DOHH2 (cell line): ENCODE data around the gene CEMIP.

ENCODE experiments used
- H3F3A ChIP-seq: fragments of 200-600 bp; sonication (generic), shearing (Covaris generic); 2 replicates; pipeline ENCODE4 v1.6.0; 2016; ENCODE audit warnings: antibody characterized with exemption, mild to moderate bottlenecking; ENCODE audit not compliant: control insufficient read depth, insufficient read depth
- H3K27ac ChIP-seq: fragments of 200-600 bp; sonication (generic); 2 replicates; pipeline ENCODE4 v1.5.1; 2014; ENCODE audit warnings: low read depth, mild to moderate bottlenecking, low read length, moderate library complexity
- H3K27me3 ChIP-seq: fragments of 200-600 bp; sonication (generic); 2 replicates; pipeline ENCODE4 v1.6.1; 2014; ENCODE audit warnings: mild to moderate bottlenecking, low read length, mixed read lengths; ENCODE audit not compliant: control insufficient read depth
- H3K36me3 ChIP-seq: fragments of 200-600 bp; sonication (generic); 2 replicates; pipeline ENCODE4 v1.6.1; 2014; ENCODE audit warnings: mild to moderate bottlenecking, low read length, moderate library complexity, mixed read lengths; ENCODE audit not compliant: control insufficient read depth
- H3K4me1 ChIP-seq: fragments of 200-600 bp; sonication (generic); 2 replicates; pipeline ENCODE4 v1.6.1; 2014; ENCODE audit warnings: mild to moderate bottlenecking, low read length, mixed read lengths; ENCODE audit not compliant: control insufficient read depth
- H3K4me2 ChIP-seq: fragments of 200-600 bp; sonication (generic); 2 replicates; pipeline ENCODE4 v1.6.0; 2014; ENCODE audit warnings: mild to moderate bottlenecking, low read length, moderate library complexity
- H3K4me3 ChIP-seq: fragments of 200-600 bp; sonication (generic); 2 replicates; pipeline ENCODE4 v1.5.1; 2014; ENCODE audit warnings: mild to moderate bottlenecking, low read length, mixed read lengths
- H3K79me2 ChIP-seq: fragments of 200-600 bp; sonication (generic); 2 replicates; pipeline ENCODE4 v1.6.1; 2014; ENCODE audit warnings: mild to moderate bottlenecking, low read length, mixed read lengths; ENCODE audit not compliant: control insufficient read depth
- H3K9me2 ChIP-seq: fragments of 200-600 bp; sonication (generic); replicated peaks from 2 replicates; pipeline ENCODE4 v1.6.1; 2014; ENCODE audit warnings: mild to moderate bottlenecking, low read length, mixed read lengths; ENCODE audit not compliant: control insufficient read depth
- H3K9me3 ChIP-seq: fragments of 200-600 bp; sonication (generic); 2 replicates; pipeline ENCODE4 v1.6.1; 2014; ENCODE audit warnings: antibody characterized with exemption, low read length, mixed read lengths; ENCODE audit not compliant: control insufficient read depth, insufficient read depth
- H4K20me1 ChIP-seq: fragments of 200-600 bp; sonication (generic); 2 replicates; pipeline ENCODE4 v1.6.0; 2014; ENCODE audit warnings: low read depth, mild to moderate bottlenecking, antibody characterized with exemption, low read length, moderate library complexity; ENCODE audit not compliant: control insufficient read depth, insufficient read depth
- EZH2phosphoT487 ChIP-seq: fragments of 200-600 bp; sonication (generic); IDR thresholded peaks from 2 replicates; pipeline ENCODE4 v1.6.1; 2017; ENCODE audit warnings: borderline replicate concordance, mild to moderate bottlenecking, antibody characterized with exemption, low read length, moderate library complexity, mixed read lengths
- TF ChIP-seq, protein P1 (sequence below): fragments of 200-600 bp; sonication (generic); IDR thresholded peaks from one replicate; pipeline ENCODE4 v1.5.1; 2014; ENCODE audit warnings: antibody characterized with exemption, mild to moderate bottlenecking, low read depth, low read length; ENCODE audit not compliant: poor library complexity, severe bottlenecking

Gene CEMIP

DNA sequence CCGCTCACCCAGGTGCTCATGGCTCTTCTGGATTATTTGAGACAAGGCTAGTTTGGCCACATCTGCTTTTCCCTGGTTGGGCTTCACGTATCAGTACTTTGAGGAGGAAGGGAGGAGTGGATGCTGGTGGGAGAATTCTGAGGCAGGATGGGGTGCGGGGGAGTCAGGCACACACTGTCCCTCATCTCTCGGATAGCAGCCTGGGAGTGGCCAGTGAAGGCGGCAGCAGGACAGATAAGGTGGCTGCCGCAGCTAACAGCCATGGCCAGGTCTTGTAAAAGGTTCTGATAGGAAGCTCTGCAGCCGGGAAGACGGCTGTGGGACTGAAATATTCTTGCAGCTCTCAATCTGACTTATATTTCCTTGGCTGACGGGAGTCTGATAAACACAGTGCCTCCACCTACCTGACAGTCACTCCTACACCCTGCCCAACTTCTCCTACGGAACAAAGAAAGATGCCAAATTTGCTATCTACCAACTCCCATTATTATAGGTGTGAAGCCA lies 123.2 kb downstream of the CEMIP start:
- Histone ChIP-seq H3K9me2 (no peaks in the 10 kb centered on the region), H3K4me1 (no peaks in the 10 kb centered on the region), H3K27ac (no peak overlapping the region), H3F3A (no peaks in the 10 kb centered on the region), H3K4me2 (no peak overlapping the region), H3K27me3 (peaks cover 12% of the 10 kb centered on the region), H4K20me1 (no peaks in the 10 kb centered on the region), H3K79me2 (no peaks in the 10 kb centered on the region), H3K9me3 (no peaks in the 10 kb centered on the region), H3K36me3 (no peaks in the 10 kb centered on the region), H3K4me3 (no peak overlapping the region)
- no peak for TF ChIP-seq EZH2phosphoT487
- TF ChIP-seq, protein P1, sequence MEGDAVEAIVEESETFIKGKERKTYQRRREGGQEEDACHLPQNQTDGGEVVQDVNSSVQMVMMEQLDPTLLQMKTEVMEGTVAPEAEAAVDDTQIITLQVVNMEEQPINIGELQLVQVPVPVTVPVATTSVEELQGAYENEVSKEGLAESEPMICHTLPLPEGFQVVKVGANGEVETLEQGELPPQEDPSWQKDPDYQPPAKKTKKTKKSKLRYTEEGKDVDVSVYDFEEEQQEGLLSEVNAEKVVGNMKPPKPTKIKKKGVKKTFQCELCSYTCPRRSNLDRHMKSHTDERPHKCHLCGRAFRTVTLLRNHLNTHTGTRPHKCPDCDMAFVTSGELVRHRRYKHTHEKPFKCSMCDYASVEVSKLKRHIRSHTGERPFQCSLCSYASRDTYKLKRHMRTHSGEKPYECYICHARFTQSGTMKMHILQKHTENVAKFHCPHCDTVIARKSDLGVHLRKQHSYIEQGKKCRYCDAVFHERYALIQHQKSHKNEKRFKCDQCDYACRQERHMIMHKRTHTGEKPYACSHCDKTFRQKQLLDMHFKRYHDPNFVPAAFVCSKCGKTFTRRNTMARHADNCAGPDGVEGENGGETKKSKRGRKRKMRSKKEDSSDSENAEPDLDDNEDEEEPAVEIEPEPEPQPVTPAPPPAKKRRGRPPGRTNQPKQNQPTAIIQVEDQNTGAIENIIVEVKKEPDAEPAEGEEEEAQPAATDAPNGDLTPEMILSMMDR: no peak

DNA sequence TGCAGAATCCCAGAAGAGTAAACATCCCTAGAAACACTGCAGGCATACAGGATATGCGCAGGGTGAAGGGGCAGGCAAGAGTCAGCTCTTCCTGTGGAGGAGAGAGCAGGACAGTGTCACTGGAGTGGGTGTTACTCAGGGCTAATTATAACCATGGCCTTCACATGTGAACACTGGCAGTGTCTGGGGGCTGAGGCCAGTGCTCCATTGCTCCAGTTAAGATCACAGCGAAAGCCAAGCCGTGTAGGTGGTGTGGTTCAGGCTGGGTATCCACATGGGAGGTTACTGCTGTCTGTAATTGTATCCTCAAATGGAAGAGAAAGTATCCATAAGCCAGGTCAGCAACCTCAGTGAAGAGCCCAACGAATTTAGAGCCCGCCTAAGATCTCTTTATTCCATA lies 125.8 kb downstream of the CEMIP start:
- no peaks in the 10 kb centered on the region for H3K9me2 ChIP-seq
- no peaks in the 10 kb centered on the region for H3K36me3 ChIP-seq
- no peak overlapping the region for H3K4me2 ChIP-seq
- H3K9me3 ChIP-seq: no peaks in the 10 kb centered on the region
- no peak overlapping the region for H3K4me3 ChIP-seq
- no peaks in the 10 kb centered on the region for H3K79me2 ChIP-seq
- H3F3A ChIP-seq: no peaks in the 10 kb centered on the region
- no peaks in the 10 kb centered on the region for H4K20me1 ChIP-seq
- H3K27ac ChIP-seq: no peak overlapping the region
- TF ChIP-seq, protein P1: no peak
- no peak for TF ChIP-seq EZH2phosphoT487
- no peaks in the 10 kb centered on the region for H3K4me1 ChIP-seq
- H3K27me3 ChIP-seq: peaks cover 12% of the 10 kb centered on the region

DNA sequence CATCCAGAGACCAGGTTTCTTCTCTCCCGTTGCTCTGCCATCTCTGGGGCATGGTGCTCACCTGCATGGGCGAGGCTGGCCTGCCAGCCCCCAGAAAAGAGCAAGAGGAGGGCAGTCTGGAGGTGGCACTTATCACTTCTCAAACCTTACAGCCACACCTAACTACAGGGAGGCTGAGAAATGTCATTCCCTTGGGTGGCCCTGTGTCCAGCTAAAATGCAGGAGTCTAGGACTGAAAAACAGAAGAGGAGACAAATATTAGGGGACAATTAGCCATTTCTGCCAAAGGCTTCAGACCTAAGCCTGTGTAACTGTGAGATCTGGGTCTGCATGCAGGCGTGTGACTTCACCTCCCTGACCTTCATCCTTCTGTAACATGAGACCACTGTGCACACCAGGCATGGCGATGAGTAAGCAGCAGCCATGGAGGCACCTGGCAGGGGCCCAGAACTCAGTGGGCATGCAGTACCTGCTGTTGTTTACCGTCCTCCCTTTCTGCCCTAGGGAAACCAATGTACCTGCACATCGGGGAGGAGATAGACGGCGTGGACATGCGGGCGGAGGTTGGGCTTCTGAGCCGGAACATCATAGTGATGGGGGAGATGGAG lies 127.1 kb downstream of the CEMIP start:
- Histone ChIP-seq H3K4me3 (no peak overlapping the region), H3K79me2 (no peaks in the 10 kb centered on the region), H3K4me2 (no peak overlapping the region), H3K9me2 (no peaks in the 10 kb centered on the region), H3K4me1 (no peaks in the 10 kb centered on the region), H3K9me3 (no peaks in the 10 kb centered on the region), H3K27me3 (peaks cover 12% of the 10 kb centered on the region), H3K27ac (no peak overlapping the region), H4K20me1 (no peaks in the 10 kb centered on the region), H3F3A (no peaks in the 10 kb centered on the region), H3K36me3 (no peaks in the 10 kb centered on the region)
- TF ChIP-seq, protein P1: no peak
